HepG2 (cell line): Measurements from ENCODE around the gene CAPN9. TPM values are rescaled to one million over a fixed set of nuclear protein-coding genes. Genes with fewer than 3 reads are reported as not detected.

Source experiments
- ARNT2 ChIP-seq: sonication (generic); formaldehyde crosslinking; IDR thresholded peaks from 2 replicates; pipeline ENCODE4 v1.8.0; 2022; ENCODE audit warnings: mild to moderate bottlenecking, low read depth, missing genetic modification reagents, moderate library complexity
- GABPB1 ChIP-seq: IDR thresholded peaks from 2 replicates; pipeline ENCODE4 v1.6.1; 2016; ENCODE audit warnings: mild to moderate bottlenecking, missing genetic modification reagents, moderate library complexity, missing compliant biosample characterization
- NFATC3 ChIP-seq: sonication (generic); formaldehyde crosslinking; IDR thresholded peaks from 2 replicates; pipeline ENCODE4 v1.5.1; 2020; ENCODE audit warnings: mild to moderate bottlenecking, missing genetic modification reagents
- NFE2L2 ChIP-seq: fragments of 150-350 bp; IDR thresholded peaks from 2 replicates; pipeline ENCODE4 v1.6.1; 2014; ENCODE audit warnings: low read length
- PAX8 ChIP-seq: sonication (generic); formaldehyde crosslinking; IDR thresholded peaks from 2 replicates; pipeline ENCODE4 v1.8.0; 2022; ENCODE audit warnings: mild to moderate bottlenecking, missing genetic modification reagents, borderline replicate concordance
- PHF8 ChIP-seq: sonication (generic); formaldehyde crosslinking; IDR thresholded peaks from 2 replicates; pipeline ENCODE4 v1.5.0; 2020; ENCODE audit warnings: missing genetic modification reagents
- SAP130 ChIP-seq: IDR thresholded peaks from 2 replicates; pipeline ENCODE4 v1.6.1; 2016; ENCODE audit warnings: low read depth
- SMAD1 ChIP-seq: sonication (generic); formaldehyde crosslinking; IDR thresholded peaks from 2 replicates; pipeline ENCODE4 v1.4.0; 2020; ENCODE audit warnings: missing genetic modification reagents, low read depth, mild to moderate bottlenecking, borderline replicate concordance
- SP4 ChIP-seq: sonication (generic); formaldehyde crosslinking; IDR thresholded peaks from 2 replicates; pipeline ENCODE4 v1.8.1; 2023; ENCODE audit warnings: mild to moderate bottlenecking, missing genetic modification reagents
- ZFY ChIP-seq: sonication (generic); formaldehyde crosslinking; IDR thresholded peaks from 2 replicates; pipeline ENCODE4 v1.4.0; 2020; ENCODE audit warnings: missing genetic modification reagents
- ZMYM3 ChIP-seq: sonication (generic); formaldehyde crosslinking; IDR thresholded peaks from 2 replicates; pipeline ENCODE4 v1.5.1; 2020; ENCODE audit warnings: mild to moderate bottlenecking, missing genetic modification reagents
- ZNF547 ChIP-seq: sonication (generic); formaldehyde crosslinking; IDR thresholded peaks from 2 replicates; pipeline ENCODE4 v1.5.1; 2020; ENCODE audit warnings: mild to moderate bottlenecking, missing genetic modification reagents
- ZNF746 ChIP-seq: sonication (generic); formaldehyde crosslinking; IDR thresholded peaks from 2 replicates; pipeline ENCODE4 v1.8.0; 2022; ENCODE audit warnings: mild to moderate bottlenecking, missing genetic modification reagents
- polyA plus RNA-seq, 8 experiments: library from polyadenylated mRNA; depleted of rRNA in 3 of 8; stranded (reverse) in 7 of 8; unstranded in 1 of 8; fragments of >200 nt; fragmentation: Illumina TruSeq in 4 of 8; extraction: Trizol in 4 of 8; gene quantifications; 2 replicates each; pipeline versions ENCODE4 v1.2.1 to v1.2.3, GENCODE V29; 2011 to 2016; ENCODE audit warnings: low read depth in 4 of 8, missing spikeins in 1 of 8, mixed read lengths in 1 of 8; ENCODE audit not compliant: insufficient read depth in 1 of 8
- total RNA-seq, 5 experiments: library from RNA; depleted of rRNA; stranded (reverse); fragments of >200 nt; fragmentation: Illumina TruSeq; extraction: Trizol; gene quantifications; 2 replicates each; pipeline ENCODE4 v1.2.3, GENCODE V29; 2016; ENCODE audit warnings: low read depth in 1 of 5
- TF ChIP-seq, protein P1 (sequence below): sonication (generic); formaldehyde crosslinking; IDR thresholded peaks from 2 replicates; pipeline ENCODE4 v1.8.1; 2022; ENCODE audit warnings: low read depth, mild to moderate bottlenecking, missing genetic modification reagents
- TF ChIP-seq, protein P2 (sequence below): sonication (generic); formaldehyde crosslinking; IDR thresholded peaks from 2 replicates; pipeline ENCODE4 v1.9.0; 2022; ENCODE audit warnings: low read depth, missing genetic modification reagents
- TF ChIP-seq, protein P3 (sequence below): sonication (generic); formaldehyde crosslinking; IDR thresholded peaks from 2 replicates; pipeline ENCODE4 v1.4.0; 2020; ENCODE audit warnings: missing genetic modification reagents, borderline replicate concordance
- TF ChIP-seq, protein P4 (sequence below): sonication (generic); formaldehyde crosslinking; IDR thresholded peaks from 2 replicates; pipeline ENCODE4 v1.4.0; 2020; ENCODE audit warnings: missing genetic modification reagents
- TF ChIP-seq, protein P5 (sequence below): sonication (generic); formaldehyde crosslinking; IDR thresholded peaks from 2 replicates; pipeline ENCODE4 v1.4.0; 2020; ENCODE audit warnings: mild to moderate bottlenecking, missing genetic modification reagents, borderline replicate concordance

CAPN9 gene
- total and polyA plus RNA-seq, 2 of the 13 experiments (the other 11 are each of a cell fraction or from before 2014, with no cell fraction given) = 0.04 to 0.31 TPM

DNA sequence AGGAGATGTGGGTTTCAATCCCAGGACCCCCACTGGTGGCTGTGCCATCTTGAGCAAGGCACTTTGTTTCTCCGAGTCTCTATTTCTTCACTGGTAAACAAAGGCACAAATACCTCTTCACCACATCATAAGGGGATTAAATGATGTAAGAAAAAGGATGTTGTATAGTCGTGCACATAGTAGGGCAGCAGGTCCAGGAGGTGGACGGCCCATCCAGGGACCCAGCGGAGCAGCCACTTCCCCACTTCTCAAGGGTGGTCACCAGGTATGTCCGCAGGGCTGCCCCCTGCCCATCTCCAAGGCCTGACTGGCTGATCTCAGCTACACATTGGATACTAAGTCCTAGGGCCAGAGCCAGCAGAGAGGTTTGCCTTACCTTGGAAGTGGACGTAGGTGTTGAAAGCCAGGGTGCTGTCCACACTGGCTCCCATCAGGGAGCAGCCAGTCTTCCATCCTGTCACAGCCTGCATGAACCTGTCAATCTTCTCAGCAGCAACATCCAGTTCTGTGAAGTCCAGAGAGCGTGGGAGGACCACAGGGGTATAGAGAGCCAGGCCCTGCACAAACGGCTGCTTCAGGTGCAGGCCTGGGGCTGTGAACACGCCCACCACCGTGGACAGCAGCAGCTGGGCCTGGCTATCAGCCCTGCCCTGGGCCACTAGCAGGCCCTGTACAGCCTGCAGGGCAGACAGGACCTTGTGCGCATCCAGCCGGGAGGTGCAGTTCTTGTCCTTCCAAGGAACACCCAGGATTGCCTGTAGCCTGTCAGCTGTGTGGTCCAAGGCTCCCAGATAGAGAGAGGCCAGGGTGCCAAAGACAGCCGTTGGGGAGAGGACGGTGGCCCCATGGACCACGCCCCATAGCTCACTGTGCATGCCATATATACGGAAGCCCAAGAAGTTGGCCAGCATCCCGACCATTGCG, 37.3 kb upstream of the CAPN9 start (continued):
- TF ChIP-seq, protein P1, sequence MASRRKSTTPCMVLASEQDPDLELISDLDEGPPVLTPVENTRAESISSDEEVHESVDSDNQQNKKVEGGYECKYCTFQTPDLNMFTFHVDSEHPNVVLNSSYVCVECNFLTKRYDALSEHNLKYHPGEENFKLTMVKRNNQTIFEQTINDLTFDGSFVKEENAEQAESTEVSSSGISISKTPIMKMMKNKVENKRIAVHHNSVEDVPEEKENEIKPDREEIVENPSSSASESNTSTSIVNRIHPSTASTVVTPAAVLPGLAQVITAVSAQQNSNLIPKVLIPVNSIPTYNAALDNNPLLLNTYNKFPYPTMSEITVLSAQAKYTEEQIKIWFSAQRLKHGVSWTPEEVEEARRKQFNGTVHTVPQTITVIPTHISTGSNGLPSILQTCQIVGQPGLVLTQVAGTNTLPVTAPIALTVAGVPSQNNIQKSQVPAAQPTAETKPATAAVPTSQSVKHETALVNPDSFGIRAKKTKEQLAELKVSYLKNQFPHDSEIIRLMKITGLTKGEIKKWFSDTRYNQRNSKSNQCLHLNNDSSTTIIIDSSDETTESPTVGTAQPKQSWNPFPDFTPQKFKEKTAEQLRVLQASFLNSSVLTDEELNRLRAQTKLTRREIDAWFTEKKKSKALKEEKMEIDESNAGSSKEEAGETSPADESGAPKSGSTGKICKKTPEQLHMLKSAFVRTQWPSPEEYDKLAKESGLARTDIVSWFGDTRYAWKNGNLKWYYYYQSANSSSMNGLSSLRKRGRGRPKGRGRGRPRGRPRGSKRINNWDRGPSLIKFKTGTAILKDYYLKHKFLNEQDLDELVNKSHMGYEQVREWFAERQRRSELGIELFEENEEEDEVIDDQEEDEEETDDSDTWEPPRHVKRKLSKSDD = no peak
- TF ChIP-seq SP4 (CRISPR knock-in tag) (no peak), PHF8 (CRISPR knock-in tag) (peak; percentile 23), PAX8 (CRISPR knock-in tag) (no peak), ARNT2 (no peak), NFE2L2 (no peak), ZNF547 (CRISPR knock-in tag) (no peak), ZNF746 (CRISPR knock-in tag) (no peak), GABPB1 (no peak; the same call in 1 of the 2 replicates), NFATC3 (CRISPR knock-in tag) (no peak), ZFY (CRISPR knock-in tag) (peak; percentile 60), SMAD1 (CRISPR knock-in tag) (no peak), ZMYM3 (CRISPR knock-in tag) (no peak), SAP130 (peak; percentile 51)
- TF ChIP-seq, protein P2, sequence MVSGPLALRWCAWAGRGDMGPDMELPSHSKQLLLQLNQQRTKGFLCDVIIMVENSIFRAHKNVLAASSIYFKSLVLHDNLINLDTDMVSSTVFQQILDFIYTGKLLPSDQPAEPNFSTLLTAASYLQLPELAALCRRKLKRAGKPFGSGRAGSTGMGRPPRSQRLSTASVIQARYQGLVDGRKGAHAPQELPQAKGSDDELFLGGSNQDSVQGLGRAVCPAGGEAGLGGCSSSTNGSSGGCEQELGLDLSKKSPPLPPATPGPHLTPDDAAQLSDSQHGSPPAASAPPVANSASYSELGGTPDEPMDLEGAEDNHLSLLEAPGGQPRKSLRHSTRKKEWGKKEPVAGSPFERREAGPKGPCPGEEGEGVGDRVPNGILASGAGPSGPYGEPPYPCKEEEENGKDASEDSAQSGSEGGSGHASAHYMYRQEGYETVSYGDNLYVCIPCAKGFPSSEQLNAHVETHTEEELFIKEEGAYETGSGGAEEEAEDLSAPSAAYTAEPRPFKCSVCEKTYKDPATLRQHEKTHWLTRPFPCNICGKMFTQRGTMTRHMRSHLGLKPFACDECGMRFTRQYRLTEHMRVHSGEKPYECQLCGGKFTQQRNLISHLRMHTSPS = no peak
- TF ChIP-seq, protein P3, sequence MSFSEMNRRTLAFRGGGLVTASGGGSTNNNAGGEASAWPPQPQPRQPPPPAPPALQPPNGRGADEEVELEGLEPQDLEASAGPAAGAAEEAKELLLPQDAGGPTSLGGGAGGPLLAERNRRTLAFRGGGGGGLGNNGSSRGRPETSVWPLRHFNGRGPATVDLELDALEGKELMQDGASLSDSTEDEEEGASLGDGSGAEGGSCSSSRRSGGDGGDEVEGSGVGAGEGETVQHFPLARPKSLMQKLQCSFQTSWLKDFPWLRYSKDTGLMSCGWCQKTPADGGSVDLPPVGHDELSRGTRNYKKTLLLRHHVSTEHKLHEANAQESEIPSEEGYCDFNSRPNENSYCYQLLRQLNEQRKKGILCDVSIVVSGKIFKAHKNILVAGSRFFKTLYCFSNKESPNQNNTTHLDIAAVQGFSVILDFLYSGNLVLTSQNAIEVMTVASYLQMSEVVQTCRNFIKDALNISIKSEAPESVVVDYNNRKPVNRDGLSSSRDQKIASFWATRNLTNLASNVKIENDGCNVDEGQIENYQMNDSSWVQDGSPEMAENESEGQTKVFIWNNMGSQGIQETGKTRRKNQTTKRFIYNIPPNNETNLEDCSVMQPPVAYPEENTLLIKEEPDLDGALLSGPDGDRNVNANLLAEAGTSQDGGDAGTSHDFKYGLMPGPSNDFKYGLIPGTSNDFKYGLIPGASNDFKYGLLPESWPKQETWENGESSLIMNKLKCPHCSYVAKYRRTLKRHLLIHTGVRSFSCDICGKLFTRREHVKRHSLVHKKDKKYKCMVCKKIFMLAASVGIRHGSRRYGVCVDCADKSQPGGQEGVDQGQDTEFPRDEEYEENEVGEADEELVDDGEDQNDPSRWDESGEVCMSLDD = no peak
- TF ChIP-seq, protein P4, sequence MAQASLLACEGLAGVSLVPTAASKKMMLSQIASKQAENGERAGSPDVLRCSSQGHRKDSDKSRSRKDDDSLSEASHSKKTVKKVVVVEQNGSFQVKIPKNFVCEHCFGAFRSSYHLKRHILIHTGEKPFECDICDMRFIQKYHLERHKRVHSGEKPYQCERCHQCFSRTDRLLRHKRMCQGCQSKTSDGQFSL (CRISPR knock-in tag) = no peak
- TF ChIP-seq, protein P5, sequence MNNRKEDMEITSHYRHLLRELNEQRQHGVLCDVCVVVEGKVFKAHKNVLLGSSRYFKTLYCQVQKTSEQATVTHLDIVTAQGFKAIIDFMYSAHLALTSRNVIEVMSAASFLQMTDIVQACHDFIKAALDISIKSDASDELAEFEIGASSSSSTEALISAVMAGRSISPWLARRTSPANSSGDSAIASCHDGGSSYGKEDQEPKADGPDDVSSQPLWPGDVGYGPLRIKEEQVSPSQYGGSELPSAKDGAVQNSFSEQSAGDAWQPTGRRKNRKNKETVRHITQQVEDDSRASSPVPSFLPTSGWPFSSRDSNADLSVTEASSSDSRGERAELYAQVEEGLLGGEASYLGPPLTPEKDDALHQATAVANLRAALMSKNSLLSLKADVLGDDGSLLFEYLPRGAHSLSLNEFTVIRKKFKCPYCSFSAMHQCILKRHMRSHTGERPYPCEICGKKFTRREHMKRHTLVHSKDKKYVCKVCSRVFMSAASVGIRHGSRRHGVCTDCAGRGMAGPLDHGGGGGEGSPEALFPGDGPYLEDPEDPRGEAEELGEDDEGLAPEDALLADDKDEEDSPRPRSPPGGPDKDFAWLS (CRISPR knock-in tag) = no peak
